NK-92 treated with Interleukin-12 subunit alpha and Interleukin-12 subunit beta, amount 100 ng/mL, for 24 hours (cell line): ENCODE measurements around the gene KRT40.

Source experiments
- DNase-seq: peaks from one replicate; lab custom pipeline; 2025; lab: John Stamatoyannopoulos, UW

Gene KRT40

DNA sequence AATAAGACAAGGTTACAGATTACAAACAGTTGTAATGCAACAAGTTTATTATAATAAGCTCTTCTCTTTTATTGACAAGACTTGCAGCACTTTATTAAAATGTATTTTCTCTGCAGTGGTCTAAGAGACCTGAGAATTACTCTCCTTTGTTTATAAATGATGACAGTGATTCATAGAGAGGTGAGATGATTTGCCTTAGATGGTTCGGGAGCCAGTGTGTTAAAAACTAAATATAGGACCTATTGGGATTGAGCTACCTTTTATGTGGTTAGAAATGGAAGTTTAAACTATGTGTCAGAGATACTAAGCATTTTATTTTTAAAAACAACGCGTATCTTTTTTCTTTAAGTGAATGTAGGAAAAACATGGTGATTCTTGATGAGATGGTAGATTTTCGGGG lies 12.7 kb upstream of the KRT40 start:
- no peak for DNase-seq

DNA sequence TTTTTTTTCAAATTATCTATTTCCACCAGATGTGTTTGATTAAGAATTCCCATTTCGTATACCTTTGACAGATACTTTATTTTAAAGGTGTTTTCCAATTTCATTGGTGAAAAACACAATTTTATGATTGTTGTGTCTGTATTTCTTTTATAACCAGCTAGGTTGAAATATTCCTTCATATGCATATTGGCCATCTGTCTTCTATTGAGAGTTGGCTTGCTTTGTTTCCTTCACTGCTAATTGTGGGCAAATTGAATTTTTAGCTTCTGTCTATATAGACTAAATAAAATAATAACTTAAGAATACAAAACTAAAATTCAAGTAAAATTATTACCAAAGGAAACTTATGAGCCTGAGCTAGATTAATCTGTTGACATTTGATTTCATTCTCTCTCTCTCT lies 11.0 kb upstream of the KRT40 start:
- DNase-seq, result no peak

DNA sequence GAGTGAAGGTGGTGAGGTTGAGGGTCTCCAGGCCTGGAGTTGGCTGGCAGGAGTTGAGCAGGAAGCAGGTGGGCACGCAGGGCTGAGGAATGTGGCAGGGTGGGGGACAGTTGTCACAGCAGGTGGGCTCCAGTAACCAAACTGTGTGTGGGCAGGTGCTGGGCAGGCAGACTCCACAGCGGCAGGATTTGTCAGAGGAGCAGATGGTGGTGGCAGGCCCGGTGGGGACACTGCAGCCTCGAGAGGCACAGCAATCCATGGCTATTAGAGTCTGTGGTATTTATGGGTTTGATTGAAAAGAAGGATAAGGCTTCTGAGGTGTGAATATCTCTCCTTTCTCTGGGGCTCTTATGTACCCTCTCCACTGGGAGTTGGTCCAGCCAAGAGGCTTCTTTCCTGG lies 9.7 kb upstream of the KRT40 start, which contains the start of gene KRTAP3-3:
Gene KRTAP3-3, minus strand, starts transcription at position 326 of the 400 bp plus-strand sequence. Its CDS starts 67 bp downstream, at position 259.
- DNase-seq, result no peak

DNA sequence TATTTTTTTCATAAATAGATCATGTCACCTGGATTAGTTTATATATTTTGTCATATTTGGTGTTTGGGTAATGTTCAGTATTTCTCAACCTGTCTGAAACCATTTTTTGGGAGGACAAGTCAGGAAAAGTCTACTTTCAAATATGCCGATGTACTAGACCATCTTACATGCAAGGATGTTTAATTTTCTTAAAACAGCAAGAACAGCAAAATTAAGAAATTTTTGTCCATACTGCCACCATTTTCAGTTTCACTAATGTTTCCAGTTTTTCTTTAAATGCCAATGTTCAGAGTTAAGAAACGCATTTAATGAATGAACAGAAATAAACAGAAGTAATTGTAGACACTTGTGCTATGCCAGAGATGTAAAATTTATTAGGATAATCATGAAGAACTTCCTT lies 9.0 kb upstream of the KRT40 start:
- no peak for DNase-seq

DNA sequence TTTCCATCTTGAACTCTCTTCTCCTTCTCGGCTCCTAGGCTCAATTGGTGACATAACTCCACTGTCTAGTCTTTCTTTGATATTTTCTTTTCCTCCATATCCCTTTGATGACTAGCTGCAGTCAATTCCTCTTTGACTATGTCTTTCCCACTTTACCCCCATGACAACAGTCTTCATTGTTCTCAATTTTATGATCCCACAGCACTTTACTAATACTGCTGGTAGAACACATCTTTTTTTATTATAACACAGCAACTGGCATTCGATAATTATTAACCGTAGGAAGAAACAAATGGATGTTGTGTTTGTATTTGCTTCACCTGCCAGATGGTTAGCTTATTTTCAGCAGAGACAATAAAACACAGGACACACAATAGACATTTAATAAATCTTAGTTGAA lies 8.5 kb upstream of the KRT40 start:
- no peak for DNase-seq

DNA sequence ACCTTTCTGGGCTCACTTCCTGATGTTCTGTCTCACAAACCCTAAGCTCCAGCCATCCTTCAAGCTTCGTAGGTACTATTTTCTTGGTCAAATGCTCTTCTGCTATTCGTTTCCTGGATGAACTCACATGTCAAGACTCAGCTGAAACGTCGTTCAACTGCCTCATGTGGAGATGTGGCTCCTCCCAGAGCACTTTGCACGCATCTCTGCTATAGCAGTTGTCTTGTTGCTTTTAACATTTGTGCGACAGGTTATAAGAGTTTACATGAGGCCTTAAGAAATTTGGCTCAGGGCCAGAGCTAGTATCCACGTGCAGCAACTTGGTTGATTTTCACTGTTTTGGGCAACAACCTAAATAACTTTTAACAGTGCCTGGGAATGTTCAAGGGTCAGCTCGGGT lies 2.8 kb upstream of the KRT40 start:
- DNase-seq, result no peak

DNA sequence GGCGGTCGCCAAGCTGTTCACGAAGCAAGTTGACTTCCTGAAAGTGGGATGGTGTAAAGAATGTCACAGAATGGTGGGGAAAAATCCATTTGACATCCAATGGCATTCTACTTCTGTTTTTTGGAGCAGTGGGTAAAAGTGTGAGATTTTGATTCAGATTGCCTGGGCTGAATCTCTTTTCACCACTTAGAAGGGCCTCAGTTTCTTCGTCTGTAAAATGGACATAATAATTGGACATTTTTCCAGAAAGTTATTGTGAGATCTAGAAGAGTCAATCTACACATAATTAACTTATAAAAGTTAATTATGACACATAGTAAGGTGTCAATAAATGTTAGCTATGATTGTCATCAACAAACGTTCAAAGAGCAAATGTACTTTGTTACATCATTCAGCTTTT lies 3.0 kb downstream of the KRT40 start:
- DNase-seq, result no peak

DNA sequence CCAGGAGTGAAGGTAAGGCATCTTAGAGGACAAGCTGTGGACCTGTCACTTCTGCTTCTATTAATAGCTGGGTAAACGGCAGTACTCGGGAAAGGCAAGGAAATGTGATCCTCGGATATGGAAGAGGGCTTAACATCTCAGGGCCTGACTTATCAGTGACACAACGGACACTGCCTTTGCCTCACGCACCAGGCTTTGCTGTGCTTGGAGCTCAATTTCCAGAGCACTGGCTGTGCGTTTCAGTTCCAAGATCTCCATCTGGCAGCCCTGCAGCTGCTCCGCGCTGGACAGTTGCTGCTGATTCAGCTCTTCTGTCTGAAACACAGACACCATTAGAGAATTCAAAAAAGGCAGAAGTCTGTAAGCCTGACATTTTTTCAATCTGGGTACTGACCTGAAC lies 3.5 kb downstream of the KRT40 start:
- DNase-seq, result no peak

DNA sequence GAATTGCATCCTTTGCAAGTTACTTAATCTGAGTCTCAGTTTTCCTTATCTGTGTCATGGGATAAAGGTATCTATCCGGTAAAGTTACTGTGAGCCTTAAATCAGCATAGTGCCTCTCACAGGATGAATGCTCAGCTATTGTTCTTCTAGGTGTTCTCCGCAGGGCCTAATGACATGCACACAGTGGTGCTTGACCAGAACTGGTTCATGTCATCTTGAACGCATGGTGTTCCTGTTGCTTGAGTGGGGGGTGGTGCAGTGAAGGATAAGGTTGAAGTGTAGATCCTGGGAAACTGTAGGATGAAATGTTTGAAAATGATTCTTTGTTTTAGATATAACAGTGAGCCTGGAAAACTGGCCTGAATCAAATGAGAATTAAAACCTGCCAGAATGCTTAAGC lies 4.0 kb downstream of the KRT40 start:
- no peak for DNase-seq

DNA sequence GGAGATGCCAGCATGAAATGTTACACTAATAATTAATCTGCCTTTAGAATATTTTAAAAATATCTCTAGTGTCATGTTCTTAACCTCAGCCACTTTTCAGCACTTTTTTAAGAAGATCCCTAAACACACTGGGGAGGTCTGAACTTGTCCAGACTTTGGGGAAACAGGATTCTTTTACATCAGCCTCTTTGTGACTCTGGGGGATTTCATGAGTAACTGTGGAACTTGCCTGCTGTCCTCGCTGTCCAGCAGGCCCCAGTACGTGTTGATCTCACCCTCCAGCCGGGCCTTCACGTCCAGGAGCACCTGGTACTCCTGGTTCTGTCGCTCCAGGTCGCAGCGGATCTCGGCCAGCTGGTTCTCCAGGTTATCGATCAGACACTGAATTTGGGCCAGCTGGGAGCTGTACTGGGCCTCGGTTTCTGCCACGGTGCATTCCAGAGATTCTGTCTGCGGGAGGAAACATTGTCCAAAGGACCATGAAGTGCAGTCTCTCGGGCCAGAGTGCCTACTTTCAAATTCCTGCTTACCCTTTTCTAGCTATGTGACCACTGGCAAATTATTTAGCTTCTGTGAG lies 5.5 kb downstream of the KRT40 start:
- no peak for DNase-seq

DNA sequence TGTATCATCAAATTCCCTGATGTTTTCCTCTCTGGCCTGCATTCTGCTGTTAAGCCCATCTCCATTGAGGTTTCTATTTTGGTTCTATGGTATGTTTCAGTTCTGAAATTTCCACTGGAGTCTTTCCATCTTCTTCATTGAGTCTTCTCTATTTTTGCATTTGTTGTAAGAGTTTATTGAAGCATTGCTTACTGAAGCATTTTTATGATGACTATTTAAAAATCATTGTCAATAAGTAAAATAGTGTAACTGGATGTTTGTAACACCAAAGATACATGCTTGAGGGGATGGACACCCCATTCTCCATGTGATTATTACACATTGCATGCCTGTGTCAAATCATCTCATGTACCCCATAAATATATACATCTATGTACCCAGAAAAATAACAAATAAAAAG lies 8.6 kb downstream of the KRT40 start:
- DNase-seq, result no peak

DNA sequence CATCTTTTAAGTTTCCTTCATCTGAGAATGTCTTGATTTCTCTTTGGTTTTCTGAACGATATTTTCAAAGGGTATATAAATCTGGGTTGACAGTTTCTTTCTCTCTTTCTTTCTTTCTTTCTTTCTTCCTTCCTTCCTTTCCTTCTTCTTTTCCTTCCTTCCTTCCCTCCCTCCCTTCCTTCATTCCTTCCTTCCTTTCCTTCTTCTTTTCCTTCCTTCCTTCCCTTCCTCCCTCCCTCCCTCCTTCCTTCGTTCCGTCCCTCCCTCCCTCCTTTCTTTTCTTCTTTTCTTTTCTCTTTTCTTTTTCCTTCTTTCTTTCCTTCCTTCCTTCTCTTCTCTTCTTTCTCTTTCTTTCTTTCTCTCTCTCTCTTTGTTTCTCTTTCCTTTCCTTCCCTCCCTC lies 9.8 kb downstream of the KRT40 start:
- DNase-seq, result no peak

DNA sequence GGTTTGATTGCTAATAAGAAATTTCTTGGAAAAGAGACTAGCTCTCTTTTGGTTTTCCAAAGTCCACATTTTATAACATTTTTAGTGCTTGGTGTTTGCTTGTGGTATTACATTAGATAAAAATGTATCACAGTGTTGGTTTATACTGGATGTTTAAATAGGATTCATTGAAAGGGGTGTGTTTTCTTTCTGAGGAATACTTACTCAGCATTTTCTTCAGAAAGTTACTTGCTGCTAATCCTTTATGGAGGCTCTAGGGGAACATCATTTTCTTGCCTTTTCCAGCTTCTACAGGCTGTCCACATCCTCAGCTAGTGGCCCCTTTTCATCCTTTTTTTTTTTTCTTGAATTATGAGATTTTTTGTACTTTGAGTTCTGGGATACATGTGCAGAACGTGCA lies 16.5 kb downstream of the KRT40 start:
- no peak for DNase-seq

DNA sequence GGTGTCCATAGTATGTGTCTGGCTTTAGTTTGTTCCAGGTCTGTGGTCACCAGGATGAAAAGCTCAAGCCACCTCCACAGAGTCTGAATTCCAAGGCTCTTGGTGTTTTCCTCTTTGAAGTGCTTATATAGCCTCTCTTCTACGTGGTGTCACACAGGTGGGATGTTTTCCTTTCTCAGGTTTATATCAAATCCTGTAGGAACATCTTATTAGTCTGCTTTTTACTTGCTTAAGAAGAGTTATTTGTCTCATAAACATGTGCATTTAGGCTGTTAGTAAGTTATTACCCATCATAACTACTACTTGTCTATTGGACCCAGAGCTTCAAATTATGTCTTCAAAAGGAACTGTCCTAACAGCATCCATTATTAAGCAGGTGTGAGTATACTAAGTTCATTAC lies 17.3 kb downstream of the KRT40 start, which contains the start of gene KRT39:
Gene KRT39, minus strand, starts transcription at position 101 of the 400 bp plus-strand sequence. Its CDS starts 92 bp downstream, at position 9.
- no peak for DNase-seq

DNA sequence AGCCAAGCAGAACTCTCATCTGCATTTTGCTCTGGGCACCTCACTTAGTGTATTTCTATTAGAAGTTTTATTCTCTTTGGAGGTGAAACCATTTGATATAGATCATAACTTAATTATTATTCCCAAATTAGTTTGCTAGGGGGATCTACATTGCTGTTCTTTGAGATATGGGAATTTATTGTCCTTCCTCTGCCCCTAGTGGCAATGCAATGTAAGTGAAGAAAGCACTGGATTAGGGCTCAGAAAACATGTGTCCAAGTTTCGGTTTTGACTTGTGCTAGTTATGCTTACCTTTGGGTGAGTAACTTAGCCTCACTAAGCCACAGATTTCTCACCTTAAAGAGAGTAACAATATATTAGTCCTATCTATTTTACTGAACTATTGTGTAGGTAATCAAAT lies 20.3 kb downstream of the KRT40 start:
- DNase-seq, result no peak

DNA sequence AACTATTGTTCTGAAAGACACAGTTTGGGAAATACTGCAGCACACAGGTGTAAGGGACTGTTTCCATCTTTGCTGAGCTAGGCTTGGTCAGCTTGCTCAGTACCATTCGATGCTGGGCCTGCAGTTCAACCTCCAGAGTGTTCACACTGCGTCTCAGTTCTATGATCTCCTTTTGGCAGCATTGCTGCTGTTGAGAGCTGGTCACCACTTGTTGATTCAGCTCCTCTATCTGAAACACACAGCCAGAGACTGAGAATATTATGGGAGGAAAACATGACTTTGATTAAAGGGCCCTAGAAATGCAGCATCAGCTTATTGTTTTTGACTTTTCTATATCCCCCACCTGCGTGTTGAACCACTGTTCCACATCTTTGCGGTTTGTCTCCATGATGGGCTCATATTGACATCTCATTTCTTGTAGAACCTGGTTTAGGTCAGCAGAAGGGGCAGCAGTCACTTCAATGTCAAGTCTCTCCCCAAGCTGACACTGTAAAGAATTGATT lies 22.0 kb downstream of the KRT40 start:
- DNase-seq, result no peak

DNA sequence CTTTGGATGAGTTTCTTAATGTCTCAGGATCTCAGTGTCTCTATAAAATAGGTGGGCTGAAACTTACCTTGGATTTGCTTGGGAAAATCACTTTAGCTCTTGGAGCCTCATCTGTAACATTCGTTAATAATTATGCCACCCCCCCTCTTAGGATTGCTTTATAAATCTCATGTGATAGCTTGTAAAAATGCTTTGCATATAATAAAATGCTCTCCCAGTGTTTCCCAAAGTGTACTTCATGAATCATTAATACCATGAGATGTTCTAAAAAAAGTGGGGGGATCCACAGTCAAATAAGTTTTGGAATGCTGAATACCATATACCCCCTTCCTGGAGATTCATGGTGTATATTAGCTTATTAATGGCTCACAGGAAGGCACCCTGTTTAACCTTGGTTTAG lies 22.5 kb downstream of the KRT40 start:
- no peak for DNase-seq

DNA sequence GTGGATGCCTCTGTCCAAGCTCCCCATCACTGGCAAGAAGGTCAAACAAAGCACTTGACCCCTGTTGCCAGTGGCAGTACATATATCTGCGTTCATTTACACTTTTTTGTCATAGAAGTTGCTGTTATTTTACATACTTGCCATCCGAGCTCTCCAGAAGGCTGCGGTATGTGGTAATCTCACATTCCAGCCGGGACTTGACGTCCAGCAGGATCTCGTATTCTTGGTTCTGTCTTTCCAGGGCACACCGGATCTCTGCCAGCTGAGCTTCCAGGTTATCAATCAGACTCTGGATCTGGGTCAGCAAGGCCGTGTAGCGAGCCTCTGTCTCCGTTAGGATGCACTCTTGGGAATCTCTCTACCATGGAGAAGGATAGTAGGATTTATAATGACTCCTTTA lies 24.0 kb downstream of the KRT40 start:
- DNase-seq, result no peak

DNA sequence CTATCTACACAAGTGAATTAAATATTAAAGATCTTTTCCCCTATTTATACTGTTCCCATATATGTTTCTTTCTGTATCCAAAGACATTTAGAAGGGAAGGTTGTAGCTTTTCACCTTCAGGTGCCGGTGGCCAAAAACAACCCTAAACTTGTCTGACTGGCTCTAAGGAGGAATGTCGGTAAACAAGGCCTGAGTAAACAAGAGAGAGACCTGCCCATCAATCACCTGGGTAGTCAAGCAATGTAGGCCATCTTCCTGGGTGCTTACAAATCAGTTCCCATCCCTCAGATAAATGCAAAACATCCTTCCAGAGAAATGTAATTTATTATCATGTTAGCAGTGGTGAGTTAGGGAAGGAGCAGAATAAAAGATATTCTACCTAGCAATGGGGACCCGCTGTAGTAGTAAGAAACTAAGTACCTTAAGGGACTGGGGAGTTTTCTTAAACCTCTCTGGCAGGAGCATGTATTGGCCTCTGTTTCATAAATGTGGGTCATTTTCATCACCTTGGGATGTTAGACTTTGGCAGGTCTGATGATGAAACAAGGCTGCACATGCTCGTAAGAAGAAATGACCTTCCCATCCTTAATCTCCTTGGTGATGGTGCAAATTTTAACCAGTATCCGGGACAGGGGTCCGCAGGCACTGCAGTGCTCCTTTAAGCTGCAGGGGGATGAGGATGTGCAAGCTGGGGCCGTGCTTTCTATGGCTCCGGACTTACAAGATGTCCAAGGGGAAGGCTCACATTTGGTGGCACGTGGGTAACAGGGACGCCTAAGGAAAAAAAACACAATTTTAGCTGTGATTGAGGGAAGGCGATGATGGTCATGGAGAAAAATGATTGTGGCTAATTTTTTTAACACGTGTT lies 25.8 kb downstream of the KRT40 start:
- DNase-seq, result no peak

DNA sequence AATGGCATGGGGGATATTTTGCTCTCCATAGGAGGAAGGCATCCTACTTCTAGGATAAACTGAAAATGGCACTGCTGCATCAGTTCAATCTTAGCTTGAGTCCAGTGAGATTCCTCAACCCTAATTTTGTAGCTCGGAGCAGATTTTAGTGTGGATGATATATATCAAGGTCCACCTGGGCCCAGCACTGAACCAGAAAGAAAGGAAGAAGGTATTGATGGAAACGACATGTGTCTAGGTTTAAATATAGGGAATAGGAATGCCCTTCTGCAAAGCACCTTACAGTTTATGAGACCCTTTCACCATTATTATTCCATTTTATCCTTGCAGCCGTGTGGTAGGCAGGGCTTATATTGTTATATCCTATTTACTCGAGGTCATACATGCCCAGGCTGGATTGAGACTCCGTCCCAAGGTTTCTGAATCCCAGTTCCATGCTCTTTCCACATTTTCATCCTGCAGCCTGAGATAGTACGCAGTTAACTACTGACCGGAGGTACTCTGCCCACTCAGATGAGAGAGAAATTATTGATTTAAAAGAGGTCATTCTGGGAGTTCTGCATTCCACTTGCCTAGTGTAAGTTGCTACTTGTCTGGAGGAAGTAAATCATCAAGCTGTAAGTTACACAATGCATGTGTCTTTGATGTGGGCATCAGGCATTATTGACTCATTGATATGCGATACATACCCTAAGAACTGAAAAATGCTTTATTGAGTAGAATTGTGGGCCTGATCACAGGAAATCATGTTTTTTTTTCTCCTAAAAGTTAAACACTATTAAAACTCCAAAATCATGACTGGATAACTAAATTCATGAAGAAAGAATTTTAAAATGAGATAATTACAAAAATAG lies 27.5 kb downstream of the KRT40 start:
- no peak for DNase-seq

DNA sequence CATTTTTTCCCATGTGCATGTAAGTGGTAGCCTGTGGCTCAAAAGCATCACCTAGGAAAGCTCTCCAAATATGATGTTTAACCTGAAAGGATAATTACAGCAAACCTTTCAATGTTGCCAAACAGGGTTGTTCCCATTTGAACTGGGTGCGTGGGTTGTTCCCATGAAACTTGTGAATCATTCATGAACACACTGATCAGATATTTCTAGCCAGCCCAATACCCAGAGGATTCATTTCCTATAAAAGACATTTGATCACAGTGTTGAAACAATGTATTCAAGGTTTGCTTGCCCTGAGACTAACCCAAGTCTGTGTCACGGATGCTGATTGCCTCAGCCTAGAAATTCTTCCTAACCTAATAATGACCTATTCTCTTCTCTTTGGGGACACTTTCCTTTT lies 30.2 kb downstream of the KRT40 start:
- no peak for DNase-seq

DNA sequence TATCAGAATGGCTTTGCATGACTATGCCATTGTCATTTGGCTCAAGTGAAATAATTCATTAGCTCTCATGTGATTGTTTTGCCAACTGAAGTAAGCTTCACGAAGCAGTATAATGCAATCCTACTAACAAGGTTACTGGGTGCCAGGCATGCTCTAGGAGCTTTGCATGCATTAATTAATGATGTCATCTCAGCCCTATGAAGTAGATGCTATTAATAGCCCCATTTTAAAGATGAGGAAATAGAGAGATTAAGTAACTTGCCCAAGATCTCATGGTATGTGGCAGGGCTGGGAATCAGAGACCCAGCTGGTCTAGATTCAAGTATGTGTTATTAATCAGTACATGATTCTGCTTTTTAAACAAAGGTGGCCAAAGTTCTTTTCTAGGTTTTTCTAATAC lies 31.5 kb downstream of the KRT40 start:
- no peak for DNase-seq

DNA sequence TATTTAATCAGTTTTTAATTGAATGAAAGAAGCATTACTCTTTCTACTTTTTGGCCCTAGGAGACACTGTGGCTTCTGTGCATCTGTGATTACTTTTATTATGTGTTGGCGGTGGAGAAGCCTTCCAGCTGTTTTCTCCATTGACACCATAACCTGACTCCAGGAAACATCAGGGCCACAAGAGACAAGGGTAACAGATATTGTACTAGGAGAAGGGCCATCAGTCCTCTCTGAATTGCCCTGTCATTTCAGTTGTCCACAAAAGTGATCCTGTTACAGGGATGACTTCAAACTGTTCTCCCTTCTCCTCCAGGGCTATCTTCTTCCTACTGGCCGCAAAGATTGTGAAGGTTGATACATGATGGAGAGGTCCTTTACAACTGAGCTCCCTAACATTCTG lies 32.0 kb downstream of the KRT40 start:
- no peak for DNase-seq
